ENCODE data around the gene SCUBE1. TPM values are rescaled to one million over a fixed set of nuclear protein-coding genes. Genes with fewer than 3 reads are reported as not detected.
A peak's percentile ranks its signal among the peaks of the same experiment; 100 is the strongest.

The SCUBE1 gene
- total RNA-seq, 1 donor from 2014 or later, result 0.91 TPM

DNA sequence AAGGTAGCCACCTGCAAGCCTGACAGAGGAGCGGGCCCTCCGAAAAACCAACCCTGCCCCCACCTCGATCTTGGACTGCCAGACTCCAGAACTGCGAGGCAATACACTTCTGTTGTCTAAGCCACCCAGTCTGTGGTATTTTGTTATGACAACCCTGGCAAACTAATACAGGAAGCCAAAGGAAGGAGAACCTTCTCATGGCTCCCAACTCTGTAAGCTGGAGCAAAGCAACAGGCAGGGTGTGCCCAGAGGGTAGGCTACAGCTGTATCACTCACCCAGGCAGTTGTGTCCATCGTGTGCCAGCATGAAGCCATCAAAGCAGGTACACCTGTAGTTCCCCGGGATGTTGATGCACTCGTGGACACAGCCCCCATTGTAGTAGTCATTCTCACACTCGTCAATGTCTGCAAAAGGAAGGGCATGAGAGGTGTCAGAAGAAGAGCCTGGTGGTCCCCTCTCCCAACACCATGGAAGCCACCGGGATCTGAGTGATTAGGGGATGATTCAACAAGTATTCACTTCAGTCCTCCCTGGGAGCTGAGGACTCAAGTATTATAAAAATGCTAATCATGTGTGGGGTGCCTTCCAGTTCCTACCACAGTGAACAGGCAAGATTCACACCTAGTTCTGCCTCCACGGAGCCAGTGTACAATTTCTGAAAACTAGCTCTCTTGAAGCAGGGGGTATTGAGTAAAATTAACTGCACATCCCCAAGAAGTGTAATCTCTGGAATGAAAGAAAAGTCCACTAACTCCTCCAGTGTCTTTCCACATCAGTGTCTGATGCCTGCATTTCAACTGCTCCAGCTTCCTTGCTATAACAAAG lies 23.3 kb downstream of the SCUBE1 start:
- no peaks in the 10 kb centered on the region for H3K9me3 Mint-ChIP-seq (ENCODE audit: unreplicated experiment)
- TF ChIP-seq, protein P1, sequence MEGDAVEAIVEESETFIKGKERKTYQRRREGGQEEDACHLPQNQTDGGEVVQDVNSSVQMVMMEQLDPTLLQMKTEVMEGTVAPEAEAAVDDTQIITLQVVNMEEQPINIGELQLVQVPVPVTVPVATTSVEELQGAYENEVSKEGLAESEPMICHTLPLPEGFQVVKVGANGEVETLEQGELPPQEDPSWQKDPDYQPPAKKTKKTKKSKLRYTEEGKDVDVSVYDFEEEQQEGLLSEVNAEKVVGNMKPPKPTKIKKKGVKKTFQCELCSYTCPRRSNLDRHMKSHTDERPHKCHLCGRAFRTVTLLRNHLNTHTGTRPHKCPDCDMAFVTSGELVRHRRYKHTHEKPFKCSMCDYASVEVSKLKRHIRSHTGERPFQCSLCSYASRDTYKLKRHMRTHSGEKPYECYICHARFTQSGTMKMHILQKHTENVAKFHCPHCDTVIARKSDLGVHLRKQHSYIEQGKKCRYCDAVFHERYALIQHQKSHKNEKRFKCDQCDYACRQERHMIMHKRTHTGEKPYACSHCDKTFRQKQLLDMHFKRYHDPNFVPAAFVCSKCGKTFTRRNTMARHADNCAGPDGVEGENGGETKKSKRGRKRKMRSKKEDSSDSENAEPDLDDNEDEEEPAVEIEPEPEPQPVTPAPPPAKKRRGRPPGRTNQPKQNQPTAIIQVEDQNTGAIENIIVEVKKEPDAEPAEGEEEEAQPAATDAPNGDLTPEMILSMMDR (IDR thresholded peaks at IDR 0.05), result no peak
- peaks cover 27% of the 10 kb centered on the region for H3K27me3 Mint-ChIP-seq (ENCODE audit: unreplicated experiment)
- no peaks in the 10 kb centered on the region for H3K4me1 Mint-ChIP-seq (ENCODE audit: unreplicated experiment)
- H3K36me3 Mint-ChIP-seq (ENCODE audit: unreplicated experiment), result no peaks in the 10 kb centered on the region
- DNase-seq (ENCODE audit: extremely low spot score, unreplicated experiment), result no peak
- no peak overlapping the region for H3K4me3 Mint-ChIP-seq (ENCODE audit: unreplicated experiment)
- no peak overlapping the region for H3K27ac Mint-ChIP-seq (ENCODE audit: unreplicated experiment)

DNA sequence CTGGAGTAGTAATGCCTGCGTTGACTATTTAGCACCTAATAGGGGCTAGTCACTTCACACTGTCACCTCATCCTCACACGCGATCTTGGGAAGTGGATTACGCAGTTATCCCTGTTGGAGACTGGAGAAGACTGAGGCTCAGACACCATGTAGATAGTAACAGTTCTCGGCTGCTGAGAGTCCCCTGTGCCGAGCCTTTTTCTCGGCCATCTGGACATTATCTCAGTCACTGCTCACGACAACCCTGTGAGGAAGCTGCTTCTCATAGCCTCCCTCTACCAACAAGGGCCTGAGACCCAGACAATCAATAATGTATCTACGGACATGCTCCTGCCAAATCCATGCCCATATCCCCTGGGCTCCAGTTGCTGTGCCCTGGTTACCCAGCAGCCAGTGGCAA lies 25.9 kb downstream of the SCUBE1 start:
- peaks cover 29% of the 10 kb centered on the region for H3K27me3 Mint-ChIP-seq (ENCODE audit: unreplicated experiment)
- H3K27ac Mint-ChIP-seq (ENCODE audit: unreplicated experiment), result no peak overlapping the region

DNA sequence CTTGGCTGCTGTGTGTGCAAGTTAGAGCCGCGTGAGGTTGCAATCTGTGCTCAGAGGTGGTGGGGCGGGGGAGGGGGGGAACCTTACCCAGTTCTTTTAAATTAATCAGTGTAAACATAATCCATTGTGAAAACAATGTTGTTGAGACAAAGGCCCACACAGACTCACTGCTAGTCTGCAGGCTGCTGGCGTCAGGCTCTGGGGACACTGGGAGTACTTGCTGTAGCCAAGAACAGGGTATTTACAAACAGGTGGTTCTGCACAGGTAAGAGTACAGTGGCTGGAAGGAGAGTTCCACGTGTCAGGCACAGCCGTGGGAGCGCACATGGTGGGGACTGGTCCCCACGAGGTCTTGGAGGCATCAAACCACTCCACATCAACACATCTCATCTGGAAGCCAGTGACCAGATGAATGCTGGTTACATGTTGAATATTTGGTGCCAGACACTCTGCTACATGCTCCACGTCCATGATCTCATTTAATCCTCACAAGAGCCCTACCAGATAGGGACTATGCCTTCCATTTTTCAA lies 27.4 kb downstream of the SCUBE1 start:
- no peak overlapping the region for H3K27ac Mint-ChIP-seq (ENCODE audit: unreplicated experiment)
- H3K36me3 Mint-ChIP-seq (ENCODE audit: unreplicated experiment), result no peaks in the 10 kb centered on the region
- peaks cover 13% of the 10 kb centered on the region for H3K4me1 Mint-ChIP-seq (ENCODE audit: unreplicated experiment)
- H3K9me3 Mint-ChIP-seq (ENCODE audit: unreplicated experiment), result no peaks in the 10 kb centered on the region
- TF ChIP-seq, protein P1 (IDR thresholded peaks at IDR 0.05), result no peak
- no peak for DNase-seq (ENCODE audit: extremely low spot score, unreplicated experiment)
- H3K4me3 Mint-ChIP-seq (ENCODE audit: unreplicated experiment), result no peak overlapping the region
- H3K27me3 Mint-ChIP-seq (ENCODE audit: unreplicated experiment), result peaks cover 25% of the 10 kb centered on the region

More for the DNA sequence above, 25.9 kb downstream of the SCUBE1 start:
- DNase-seq (ENCODE audit: extremely low spot score, unreplicated experiment), result no peak
- Mint-ChIP-seq H3K9me3 (ENCODE audit: unreplicated experiment) (no peaks in the 10 kb centered on the region), H3K4me1 (ENCODE audit: unreplicated experiment) (peaks cover 13% of the 10 kb centered on the region), H3K36me3 (ENCODE audit: unreplicated experiment) (no peaks in the 10 kb centered on the region), H3K4me3 (ENCODE audit: unreplicated experiment) (no peak overlapping the region)
- TF ChIP-seq, protein P1 (IDR thresholded peaks at IDR 0.05), result no peak

- H3K9me3 Mint-ChIP-seq (ENCODE audit: unreplicated experiment), result no peaks in the 10 kb centered on the region
- no peak overlapping the region for H3K27ac Mint-ChIP-seq (ENCODE audit: unreplicated experiment)
- H3K27me3 Mint-ChIP-seq (ENCODE audit: unreplicated experiment), result peaks cover 29% of the 10 kb centered on the region
- H3K36me3 Mint-ChIP-seq (ENCODE audit: unreplicated experiment), result no peaks in the 10 kb centered on the region
- no peak for DNase-seq (ENCODE audit: extremely low spot score, unreplicated experiment)
- no peak overlapping the region for H3K4me3 Mint-ChIP-seq (ENCODE audit: unreplicated experiment)
- TF ChIP-seq, protein P1 (IDR thresholded peaks at IDR 0.05), result no peak
- peaks cover 13% of the 10 kb centered on the region for H3K4me1 Mint-ChIP-seq (ENCODE audit: unreplicated experiment)
These were observed 28.6 kb downstream of the SCUBE1 start for GRCh38 chr22:43314611-43315010.

GRCh38 chr22:43313890-43314474 lies 29.2 kb downstream of the SCUBE1 start:
- Mint-ChIP-seq H3K27ac (ENCODE audit: unreplicated experiment) (peak overlapping the region; percentile 31), H3K27me3 (ENCODE audit: unreplicated experiment) (peaks cover 31% of the 10 kb centered on the region), H3K4me1 (ENCODE audit: unreplicated experiment) (peaks cover 13% of the 10 kb centered on the region), H3K9me3 (ENCODE audit: unreplicated experiment) (no peaks in the 10 kb centered on the region), H3K36me3 (ENCODE audit: unreplicated experiment) (no peaks in the 10 kb centered on the region), H3K4me3 (ENCODE audit: unreplicated experiment) (no peak overlapping the region)
- TF ChIP-seq, protein P1 (IDR thresholded peaks at IDR 0.05), result no peak
- DNase-seq (ENCODE audit: extremely low spot score, unreplicated experiment), result no peak
